Trophoblast cell (in vitro differentiated cells and primary cell): ENCODE data around the gene TBC1D9B.

ENCODE experiments used
- DNase-seq, 2 donors: peaks; one replicate each; pipeline ENCODE4 v3.0.0-alpha.2; 2016
- H2AFZ ChIP-seq: 2 replicates; pipeline ENCODE4 v1.6.1; 2013; ENCODE audit warnings: low read length, moderate library complexity, mild to moderate bottlenecking; ENCODE audit not compliant: insufficient read depth, poor library complexity
- H2AK5ac ChIP-seq: 2 replicates; pipeline ENCODE4 v1.6.1; 2013; ENCODE audit warnings: mild to moderate bottlenecking, low read length
- H2BK120ac ChIP-seq: 2 replicates; pipeline ENCODE4 v1.6.1; 2013; ENCODE audit warnings: low read length, mild to moderate bottlenecking, moderate library complexity; ENCODE audit not compliant: insufficient read depth, poor library complexity
- H2BK12ac ChIP-seq: 2 replicates; pipeline ENCODE4 v1.6.1; 2013; ENCODE audit warnings: mild to moderate bottlenecking, low read length, moderate library complexity
- H2BK5ac ChIP-seq: 2 replicates; pipeline ENCODE4 v1.6.1; 2013; ENCODE audit warnings: low read length, low read depth, moderate library complexity, mild to moderate bottlenecking; ENCODE audit not compliant: poor library complexity
- H3K14ac ChIP-seq: 2 replicates; pipeline ENCODE4 v1.6.1; 2013; ENCODE audit warnings: mild to moderate bottlenecking, low read length
- H3K18ac ChIP-seq: 2 replicates; pipeline ENCODE4 v1.6.1; 2013; ENCODE audit warnings: mild to moderate bottlenecking, low read length
- H3K23ac ChIP-seq: 2 replicates; pipeline ENCODE4 v1.6.1; 2013; ENCODE audit warnings: low read length
- H3K27ac ChIP-seq: 2 replicates; pipeline ENCODE4 v1.5.1; 2013; ENCODE audit warnings: low read depth, mild to moderate bottlenecking, inconsistent platforms, low read length, moderate library complexity
- H3K27me3 ChIP-seq: 2 replicates; pipeline ENCODE4 v1.6.1; 2013; ENCODE audit warnings: inconsistent platforms, mild to moderate bottlenecking, low read length, moderate library complexity; ENCODE audit not compliant: insufficient read depth
- H3K36me3 ChIP-seq, 2 experiments: 1 replicate in 1 of 2; 2 replicates in 1 of 2; pipeline ENCODE4 v1.6.1; 2013; ENCODE audit warnings: low read length in 2 of 2, mild to moderate bottlenecking in 2 of 2, moderate library complexity in 1 of 2; ENCODE audit not compliant: insufficient read depth in 2 of 2, control insufficient read depth in 1 of 2
- H3K4ac ChIP-seq: 2 replicates; pipeline ENCODE4 v1.6.1; 2013; ENCODE audit warnings: low read depth, mild to moderate bottlenecking, low read length, moderate library complexity
- H3K4me1 ChIP-seq, 2 experiments: 1 replicate in 1 of 2; 2 replicates in 1 of 2; pipeline ENCODE4 v1.6.1; 2013; ENCODE audit warnings: low read length in 2 of 2, mild to moderate bottlenecking in 2 of 2, moderate library complexity in 1 of 2; ENCODE audit not compliant: insufficient read depth in 2 of 2, control insufficient read depth in 1 of 2
- H3K4me2 ChIP-seq: 2 replicates; pipeline ENCODE4 v1.6.1; 2013; ENCODE audit warnings: inconsistent platforms, mild to moderate bottlenecking, low read length, moderate library complexity
- H3K4me3 ChIP-seq: 2 replicates; pipeline ENCODE4 v1.5.1; 2013; ENCODE audit warnings: mild to moderate bottlenecking, low read depth, low read length, inconsistent platforms
- H3K79me1 ChIP-seq: one replicate; pipeline ENCODE4 v1.6.1; 2013; ENCODE audit warnings: low read length
- H3K79me2 ChIP-seq: 2 replicates; pipeline ENCODE4 v1.6.1; 2013; ENCODE audit warnings: low read length, mild to moderate bottlenecking; ENCODE audit not compliant: control insufficient read depth, insufficient read depth, poor library complexity
- H3K9ac ChIP-seq: 2 replicates; pipeline ENCODE4 v1.6.1; 2013; ENCODE audit warnings: mild to moderate bottlenecking, low read length
- H3K9me3 ChIP-seq: 2 replicates; pipeline ENCODE4 v1.6.1; 2013; ENCODE audit warnings: low read depth, mild to moderate bottlenecking, control low read depth, inconsistent platforms, low read length; ENCODE audit not compliant: insufficient read depth
- H4K12ac ChIP-seq: 2 replicates; pipeline ENCODE4 v1.6.1; 2013; ENCODE audit warnings: low read depth, mild to moderate bottlenecking, low read length, moderate library complexity
- H4K8ac ChIP-seq: 2 replicates; pipeline ENCODE4 v1.6.1; 2013; ENCODE audit warnings: low read depth, mild to moderate bottlenecking, low read length, moderate library complexity
- H4K91ac ChIP-seq: one replicate; pipeline ENCODE4 v1.6.1; 2013; ENCODE audit warnings: low read depth, mild to moderate bottlenecking, low read length, moderate library complexity
- WGBS: extraction: QIAGEN DNeasy Blood & Tissue Kit; methylation state at CpG from one replicate; pipeline ENCODE4 v1.1.7; 2013; ENCODE audit warnings: missing lambda C conversion rate; ENCODE audit not compliant: insufficient read length, insufficient coverage; ENCODE audit errors: extremely low coverage; 5-methylcytosine and 5-hydroxymethylcytosine counted together

TBC1D9B gene

GRCh38 chr5:179830818-179831468 lies 76.8 kb downstream of the TBC1D9B start:
- no peak overlapping the region for H3K23ac ChIP-seq
- H3K4me2 ChIP-seq = no peak overlapping the region
- no peak overlapping the region for H4K8ac ChIP-seq
- H3K27ac ChIP-seq = no peak overlapping the region
- no peaks in the 10 kb centered on the region for H3K27me3 ChIP-seq
- peak in 1 of 2 donors; percentile 2 for DNase-seq
- H2BK120ac ChIP-seq = no peak overlapping the region
- H2AK5ac ChIP-seq = no peak overlapping the region
- no peak overlapping the region for H3K4me3 ChIP-seq
- no peaks in the 10 kb centered on the region for H3K4me1 ChIP-seq
- peaks cover 8% of the 10 kb centered on the region for H3K9me3 ChIP-seq
- H2BK5ac ChIP-seq = no peak overlapping the region
- no peaks in the 10 kb centered on the region for H3K79me1 ChIP-seq
- H3K18ac ChIP-seq = no peak overlapping the region
- H3K36me3 ChIP-seq = peaks cover 58 to 68% of the 10 kb centered on the region in 2 experiments
- no peaks in the 10 kb centered on the region for H3K79me2 ChIP-seq
- no peak overlapping the region for H3K14ac ChIP-seq
- no CpG with 5 or more reads among the region's 7 CpGs for WGBS
- no peak overlapping the region for H4K91ac ChIP-seq
- no peak overlapping the region for H4K12ac ChIP-seq
- H3K4ac ChIP-seq = no peak overlapping the region
- H2BK12ac ChIP-seq = no peak overlapping the region
- H3K9ac ChIP-seq = no peak overlapping the region
- no peak overlapping the region for H2AFZ ChIP-seq

- H3K14ac ChIP-seq = no peak overlapping the region
Measured at GRCh38 chr5:179829732-179830435, 77.8 kb downstream of the TBC1D9B start.

GRCh38 chr5:179828756-179829421 lies 78.8 kb downstream of the TBC1D9B start:
- no peak overlapping the region for H3K18ac ChIP-seq
- no peak overlapping the region for H3K14ac ChIP-seq
- no peak overlapping the region for H3K27ac ChIP-seq
- no peak overlapping the region for H3K23ac ChIP-seq
- peaks cover 72 to 84% of the 10 kb centered on the region in 2 experiments for H3K36me3 ChIP-seq
- H4K12ac ChIP-seq = no peak overlapping the region
- peaks cover 8% of the 10 kb centered on the region for H3K9me3 ChIP-seq
- no peak overlapping the region for H2BK120ac ChIP-seq
- no peak overlapping the region for H4K8ac ChIP-seq
- no peak overlapping the region for H2AFZ ChIP-seq
- WGBS = no CpG with 5 or more reads among the region's 3 CpGs
- no peak overlapping the region for H4K91ac ChIP-seq
- peak in 1 of 2 donors; percentile 1 for DNase-seq
- no peak overlapping the region for H2BK5ac ChIP-seq
- no peaks in the 10 kb centered on the region for H3K79me1 ChIP-seq
- no peak overlapping the region for H2AK5ac ChIP-seq
- H3K4me3 ChIP-seq = no peak overlapping the region
- no peaks in the 10 kb centered on the region for H3K79me2 ChIP-seq
- H3K4ac ChIP-seq = no peak overlapping the region
- H3K27me3 ChIP-seq = no peaks in the 10 kb centered on the region
- no peak overlapping the region for H2BK12ac ChIP-seq
- no peak overlapping the region for H3K4me2 ChIP-seq
- no peaks in the 10 kb centered on the region for H3K4me1 ChIP-seq
- H3K9ac ChIP-seq = no peak overlapping the region

More at GRCh38 chr5:179829732-179830435, 77.8 kb downstream of the TBC1D9B start:
- Histone ChIP-seq H3K4me1 (no peaks in the 10 kb centered on the region), H3K79me2 (no peaks in the 10 kb centered on the region), H3K27me3 (no peaks in the 10 kb centered on the region), H2AFZ (no peak overlapping the region), H4K12ac (no peak overlapping the region), H3K9me3 (peaks cover 8% of the 10 kb centered on the region), H2BK5ac (no peak overlapping the region), H2BK12ac (no peak overlapping the region), H4K91ac (no peak overlapping the region), H3K18ac (no peak overlapping the region), H3K9ac (no peak overlapping the region), H3K4me2 (no peak overlapping the region), H2BK120ac (no peak overlapping the region), H3K79me1 (no peaks in the 10 kb centered on the region), H4K8ac (no peak overlapping the region), H3K36me3 (peaks cover 66 to 77% of the 10 kb centered on the region in 2 experiments), H3K23ac (no peak overlapping the region), H3K27ac (no peak overlapping the region), H3K4ac (no peak overlapping the region), H3K4me3 (no peak overlapping the region), H2AK5ac (no peak overlapping the region)
- no CpG with 5 or more reads among the region's 7 CpGs for whole genome bisulfite sequencing
- DNase-seq = peak in 1 of 2 donors; percentile 2

GRCh38 chr5:179827680-179828079 lies 80.0 kb downstream of the TBC1D9B start:
- no peak overlapping the region for H4K8ac ChIP-seq

More at GRCh38 chr5:179827680-179828079, 80.0 kb downstream of the TBC1D9B start:
- H3K14ac ChIP-seq = no peak overlapping the region
- H3K23ac ChIP-seq = no peak overlapping the region
- no peak overlapping the region for H2AK5ac ChIP-seq
- H3K9ac ChIP-seq = no peak overlapping the region
- no peak overlapping the region for H2AFZ ChIP-seq
- H2BK12ac ChIP-seq = no peak overlapping the region
- H2BK120ac ChIP-seq = no peak overlapping the region
- no peak overlapping the region for H3K4me3 ChIP-seq
- no peak overlapping the region for H4K91ac ChIP-seq
- H3K4me1 ChIP-seq = peaks cover 1 to 4% of the 10 kb centered on the region in 2 experiments
- no peak overlapping the region for H3K4me2 ChIP-seq
- H3K36me3 ChIP-seq = peaks cover 71 to 82% of the 10 kb centered on the region in 2 experiments
- H3K18ac ChIP-seq = no peak overlapping the region
- H2BK5ac ChIP-seq = no peak overlapping the region
- DNase-seq = peak in 1 of 2 donors; percentile 39
- H3K4ac ChIP-seq = no peak overlapping the region
- H3K79me2 ChIP-seq = peaks cover 3% of the 10 kb centered on the region
- no peaks in the 10 kb centered on the region for H3K79me1 ChIP-seq
- no peaks in the 10 kb centered on the region for H3K27me3 ChIP-seq
- H3K9me3 ChIP-seq = peaks cover 6% of the 10 kb centered on the region
- no CpG with 5 or more reads among the region's 9 CpGs for WGBS
- H3K27ac ChIP-seq = no peak overlapping the region
- no peak overlapping the region for H4K12ac ChIP-seq
